H1 (cell line): ENCODE data around the gene MFNG. TPM values are rescaled to one million over a fixed set of nuclear protein-coding genes. Genes with fewer than 3 reads are reported as not detected.
A peak's percentile ranks its signal among the peaks of the same experiment; 100 is the strongest.

Experiments
- CTCF ChIA-PET: fragments of 300-600 bp; sonication (Branson Sonifier 250); formaldehyde crosslinking; loops from one replicate; lab custom pipeline; 2021; ENCODE audit not compliant: partially characterized antibody; lab: Charles Lee
- POLR2A ChIA-PET: fragments of 300-600 bp; sonication (Branson Sonifier 250); formaldehyde crosslinking; loops from one replicate; lab custom pipeline; 2021; ENCODE audit warnings: inconsistent platforms; ENCODE audit not compliant: partially characterized antibody; lab: Charles Lee
- DNase-seq, 2 experiments: peaks; one replicate each; pipeline versions ENCODE4 v3.0.0 to v3.0.0-alpha.2; 2010 to 2022; ENCODE audit warnings: low spot score in 2 of 2, low read depth in 1 of 2, mixed read lengths in 1 of 2
- FAIRE-seq: peaks from 2 replicates; lab custom pipeline; 2011; peaks lifted over from hg19 to GRCh38; lab: Jason Lieb, UNC
- H2AFZ ChIP-seq: 2 replicates; pipeline ENCODE4 v1.8.1; 2012; ENCODE audit warnings: low read length, inconsistent platforms
- H2AK5ac ChIP-seq: 2 replicates; pipeline ENCODE4 v1.6.1; 2013; ENCODE audit warnings: low read depth, low read length
- H2BK120ac ChIP-seq: replicated peaks from 2 replicates; pipeline ENCODE3; 2013; ENCODE audit warnings: low read depth, low read length, inconsistent platforms
- H2BK12ac ChIP-seq: 2 replicates; pipeline ENCODE4 v1.6.1; 2013; ENCODE audit warnings: low read depth, low read length
- H2BK15ac ChIP-seq: 2 replicates; pipeline ENCODE4 v1.6.1; 2013; ENCODE audit warnings: low read length
- H2BK20ac ChIP-seq: 2 replicates; pipeline ENCODE4 v1.6.1; 2013; ENCODE audit warnings: low read length
- H2BK5ac ChIP-seq: 2 replicates; pipeline ENCODE4 v1.6.1; 2013; ENCODE audit warnings: low read depth, low read length
- H3K14ac ChIP-seq: 2 replicates; pipeline ENCODE4 v1.6.1; 2013; ENCODE audit warnings: inconsistent platforms; ENCODE audit not compliant: insufficient read length
- H3K18ac ChIP-seq: 2 replicates; pipeline ENCODE4 v1.6.1; 2013; ENCODE audit warnings: low read length; ENCODE audit errors: extremely low read depth
- H3K23ac ChIP-seq: 2 replicates; pipeline ENCODE4 v1.6.1; 2013; ENCODE audit warnings: inconsistent platforms; ENCODE audit not compliant: insufficient read length
- H3K23me2 ChIP-seq: 2 replicates; pipeline ENCODE4 v1.6.1; 2013; ENCODE audit warnings: low read depth, low read length
- H3K27ac ChIP-seq: 2 replicates; pipeline ENCODE4 v1.6.1; 2011; ENCODE audit warnings: low read depth, low read length, inconsistent platforms
- H3K27me3 ChIP-seq, 4 experiments: replicated peaks in 1 of 4; 1 replicate in 1 of 4; 2 replicates in 3 of 4; pipeline versions ENCODE4 v1.6.1 to v1.8.1; 2011 to 2013; ENCODE audit warnings: low read length in 3 of 4, mild to moderate bottlenecking in 3 of 4, inconsistent platforms in 2 of 4, mixed read lengths in 2 of 4, moderate library complexity in 1 of 4; ENCODE audit not compliant: control insufficient read depth in 3 of 4, insufficient read depth in 3 of 4; ENCODE audit errors: extremely low read depth in 1 of 4
- H3K36me3 ChIP-seq, 4 experiments: 2 replicates each; pipeline versions ENCODE4 v1.6.1 to v1.8.1; 2011 to 2013; ENCODE audit warnings: mild to moderate bottlenecking in 4 of 4, low read length in 3 of 4, moderate library complexity in 2 of 4, control low read depth in 1 of 4, inconsistent platforms in 1 of 4; ENCODE audit not compliant: insufficient read depth in 4 of 4, control insufficient read depth in 2 of 4
- H3K4ac ChIP-seq: replicated peaks from 2 replicates; pipeline ENCODE3; 2013; ENCODE audit warnings: low read length, low read depth, mixed read lengths, inconsistent platforms; ENCODE audit not compliant: insufficient read length
- H3K4me1 ChIP-seq, 4 experiments: replicated peaks in 1 of 4; 1 replicate in 1 of 4; 2 replicates in 3 of 4; pipeline versions ENCODE4 v1.6.1 to v1.8.1; 2011 to 2013; ENCODE audit warnings: low read length in 3 of 4, inconsistent platforms in 2 of 4, mixed read lengths in 1 of 4; ENCODE audit not compliant: insufficient read depth in 4 of 4, control insufficient read depth in 3 of 4
- H3K4me2 ChIP-seq, 2 experiments: 2 replicates each; pipeline versions ENCODE4 v1.6.1 to v1.8.1; 2011 to 2013; ENCODE audit warnings: low read depth in 2 of 2, low read length in 2 of 2, control low read depth in 1 of 2, inconsistent platforms in 1 of 2, mild to moderate bottlenecking in 1 of 2; ENCODE audit not compliant: insufficient read depth in 1 of 2
- H3K4me3 ChIP-seq, 4 experiments: fragments of 200-600, 300-600 bp in 1 of 4; sonication (generic), shearing (Covaris generic), sonication (Bioruptor Twin) in 1 of 4; 2 replicates each; pipeline versions ENCODE4 v1.5.1 to v1.8.1; 2011 to 2016; ENCODE audit warnings: low read length in 4 of 4, low read depth in 3 of 4, control low read depth in 2 of 4, inconsistent platforms in 2 of 4, mild to moderate bottlenecking in 2 of 4, mixed read lengths in 1 of 4, moderate library complexity in 1 of 4; ENCODE audit not compliant: insufficient read depth in 2 of 4; ENCODE audit errors: extremely low read depth in 1 of 4
- H3K56ac ChIP-seq: replicated peaks from 2 replicates; pipeline ENCODE3; 2013; ENCODE audit warnings: low read depth, mild to moderate bottlenecking, mixed read lengths, low read length, inconsistent platforms; ENCODE audit not compliant: insufficient read length
- H3K79me1 ChIP-seq: 2 replicates; pipeline ENCODE4 v1.6.1; 2013; ENCODE audit warnings: low read depth, low read length, control low read depth
- H3K79me2 ChIP-seq, 2 experiments: 2 replicates each; pipeline versions ENCODE4 v1.6.1 to v1.8.1; 2012 to 2013; ENCODE audit warnings: low read length in 2 of 2, mild to moderate bottlenecking in 2 of 2, inconsistent platforms in 1 of 2; ENCODE audit not compliant: insufficient read depth in 2 of 2, control insufficient read depth in 1 of 2
- H3K9ac ChIP-seq, 4 experiments: replicated peaks in 1 of 4; 1 replicate in 1 of 4; 2 replicates in 3 of 4; pipeline versions ENCODE4 v1.6.1 to v1.8.1; 2011 to 2013; ENCODE audit warnings: low read depth in 3 of 4, low read length in 3 of 4, control low read depth in 2 of 4, mild to moderate bottlenecking in 2 of 4, moderate library complexity in 2 of 4, inconsistent platforms in 1 of 4; ENCODE audit errors: extremely low read depth in 1 of 4
- H3K9me3 ChIP-seq, 2 experiments: 2 replicates each; pipeline versions ENCODE4 v1.6.1 to v1.8.1; 2012 to 2013; ENCODE audit warnings: mild to moderate bottlenecking in 2 of 2, moderate library complexity in 2 of 2, control low read depth in 1 of 2, inconsistent platforms in 1 of 2, low read depth in 1 of 2, low read length in 1 of 2, mixed read lengths in 1 of 2; ENCODE audit not compliant: insufficient read depth in 2 of 2
- H4K20me1 ChIP-seq, 2 experiments: replicated peaks in 1 of 2; 2 replicates each; pipeline versions ENCODE3 to v1.8.1; 2011 to 2013; ENCODE audit warnings: inconsistent platforms in 2 of 2, low read length in 2 of 2, mild to moderate bottlenecking in 1 of 2; ENCODE audit not compliant: insufficient read depth in 2 of 2, control insufficient read depth in 1 of 2
- H4K5ac ChIP-seq: 2 replicates; pipeline ENCODE4 v1.6.1; 2013; ENCODE audit warnings: low read length, low read depth, mixed read lengths, inconsistent platforms; ENCODE audit not compliant: insufficient read length
- H4K8ac ChIP-seq: 2 replicates; pipeline ENCODE4 v1.8.0; 2013; ENCODE audit warnings: mild to moderate bottlenecking, moderate library complexity, low read length, inconsistent platforms; ENCODE audit not compliant: insufficient read depth; ENCODE audit errors: extremely low read depth
- H4K91ac ChIP-seq: replicated peaks from 2 replicates; pipeline ENCODE3; 2013; ENCODE audit warnings: low read length, mixed read lengths, inconsistent platforms; ENCODE audit not compliant: insufficient read length
- CTBP2 ChIP-seq: IDR thresholded peaks from 2 replicates; pipeline ENCODE4 v1.7.0; 2011; ENCODE audit warnings: borderline replicate concordance, mild to moderate bottlenecking, moderate library complexity, mixed read lengths, low read length; ENCODE audit not compliant: insufficient read depth, insufficient read length
- EGR1 ChIP-seq: IDR thresholded peaks from 2 replicates; pipeline ENCODE4 v1.6.1; 2011; ENCODE audit warnings: low read depth, low read length, borderline replicate concordance
- EZH2 ChIP-seq: fragments of 200-600 bp; sonication (generic); IDR thresholded peaks from 2 replicates; pipeline ENCODE4 v1.7.1; 2012; ENCODE audit warnings: low read depth, mild to moderate bottlenecking, moderate library complexity, low read length, inconsistent platforms; ENCODE audit not compliant: severe bottlenecking
- KDM5A ChIP-seq: fragments of 200-600 bp; IDR thresholded peaks from 2 replicates; pipeline ENCODE4 v1.7.1; 2012; ENCODE audit warnings: mild to moderate bottlenecking, low read length, inconsistent platforms, mixed read lengths
- SIX5 ChIP-seq: IDR thresholded peaks from 2 replicates; pipeline ENCODE4 v1.6.1; 2011; ENCODE audit warnings: mild to moderate bottlenecking, low read depth, low read length
- WGBS, 2 experiments: shearing (Covaris generic) in 1 of 2; methylation state at CpG; one replicate each; pipeline versions ENCODE4 v1.1.6 to v1.1.7; 2013 to 2015; ENCODE audit warnings: low lambda C conversion rate in 2 of 2, mixed read lengths in 2 of 2, inconsistent platforms in 1 of 2, low coverage in 1 of 2, missing lambda C conversion rate in 1 of 2; ENCODE audit not compliant: insufficient replicate concordance in 2 of 2, insufficient coverage in 1 of 2, insufficient read length in 1 of 2; ENCODE audit errors: extremely low coverage in 1 of 2, missing lambda C conversion rate in 1 of 2; 5-methylcytosine and 5-hydroxymethylcytosine counted together
- polyA plus RNA-seq, 7 experiments: library from polyadenylated mRNA; depleted of rRNA in 3 of 7; stranded (reverse) in 5 of 7; unstranded in 2 of 7; fragments of >200 nt in 5 of 7; fragments of 200-250 nt in 2 of 7; gene quantifications; 1 replicate in 5 of 7; 2 replicates in 1 of 7; 4 replicates in 1 of 7; pipeline versions ENCODE4 v1.2.1 to v1.2.3, GENCODE V29; 2011 to 2013; ENCODE audit warnings: missing spikeins in 2 of 7, mixed read lengths in 2 of 7
- total RNA-seq: library from RNA; stranded (reverse); fragmentation: NEBNext Ultra II Directional; extraction: Animal tissue kit (Norgen Biotek cat#: 25700); gene quantifications from 2 replicates; pipeline ENCODE4 v1.2.1, GENCODE V29; 2021
- TF ChIP-seq, protein P1 (sequence below): IDR thresholded peaks from 2 replicates; pipeline ENCODE4 v1.6.1; 2012; ENCODE audit warnings: low read length, inconsistent platforms
- TF ChIP-seq, protein P2 (sequence below), 3 experiments: IDR thresholded peaks; 1 replicate in 2 of 3; 2 replicates in 1 of 3; pipeline versions ENCODE4 v1.5.1 to v1.6.1; 2011; ENCODE audit warnings: low read length in 3 of 3, mild to moderate bottlenecking in 3 of 3, inconsistent platforms in 2 of 3, low read depth in 1 of 3, moderate library complexity in 1 of 3; ENCODE audit not compliant: insufficient read depth in 1 of 3; ENCODE audit errors: control extremely low read depth in 1 of 3

The MFNG gene
- total and polyA plus RNA-seq, 2 of the 8 experiments (the other 6 are each of a cell fraction or from before 2014, with no cell fraction given) = 1.7 to 5.5 TPM

DNA sequence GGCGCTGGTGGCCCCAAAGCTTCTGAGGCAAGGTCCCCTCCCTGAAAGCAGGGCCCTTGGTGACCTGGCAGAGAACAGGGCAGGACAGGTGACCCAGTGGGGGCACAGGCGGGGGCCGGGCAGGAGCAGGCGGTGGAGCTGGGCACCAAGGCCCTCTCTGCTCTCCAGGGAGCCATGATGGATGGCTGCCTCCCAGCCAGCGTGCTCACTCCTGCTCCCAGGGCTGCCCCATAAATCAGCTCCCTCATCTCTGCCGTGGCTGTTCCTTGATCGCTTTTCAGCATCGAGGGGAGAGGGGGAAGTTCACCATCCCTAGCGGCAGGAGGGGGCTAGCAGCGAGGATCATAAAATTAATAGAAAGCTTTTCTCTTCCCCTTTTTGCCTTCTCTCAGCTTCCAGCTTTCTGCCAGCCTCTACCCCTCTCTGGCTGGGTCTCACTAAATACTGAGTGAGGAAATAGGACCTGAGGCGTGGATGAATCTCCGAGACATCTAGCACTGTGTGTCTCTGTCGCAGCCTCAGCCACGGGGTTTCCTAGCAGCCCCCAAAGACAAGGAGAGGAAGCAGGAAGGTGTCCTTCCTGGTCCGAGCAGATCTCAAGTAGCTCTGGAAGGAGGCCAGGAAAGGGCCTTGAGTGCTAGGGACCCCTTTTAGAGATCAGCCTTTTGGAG lies 36.7 kb downstream of the MFNG start:
- H3K4me3 ChIP-seq = no peak overlapping the region
- TF ChIP-seq EGR1 (no peak), SIX5 (no peak), EZH2 (no peak), KDM5A (no peak), CTBP2 (no peak)
- TF ChIP-seq, protein P1, sequence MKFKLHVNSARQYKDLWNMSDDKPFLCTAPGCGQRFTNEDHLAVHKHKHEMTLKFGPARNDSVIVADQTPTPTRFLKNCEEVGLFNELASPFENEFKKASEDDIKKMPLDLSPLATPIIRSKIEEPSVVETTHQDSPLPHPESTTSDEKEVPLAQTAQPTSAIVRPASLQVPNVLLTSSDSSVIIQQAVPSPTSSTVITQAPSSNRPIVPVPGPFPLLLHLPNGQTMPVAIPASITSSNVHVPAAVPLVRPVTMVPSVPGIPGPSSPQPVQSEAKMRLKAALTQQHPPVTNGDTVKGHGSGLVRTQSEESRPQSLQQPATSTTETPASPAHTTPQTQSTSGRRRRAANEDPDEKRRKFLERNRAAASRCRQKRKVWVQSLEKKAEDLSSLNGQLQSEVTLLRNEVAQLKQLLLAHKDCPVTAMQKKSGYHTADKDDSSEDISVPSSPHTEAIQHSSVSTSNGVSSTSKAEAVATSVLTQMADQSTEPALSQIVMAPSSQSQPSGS = no peak
- TF ChIP-seq, protein P2, sequence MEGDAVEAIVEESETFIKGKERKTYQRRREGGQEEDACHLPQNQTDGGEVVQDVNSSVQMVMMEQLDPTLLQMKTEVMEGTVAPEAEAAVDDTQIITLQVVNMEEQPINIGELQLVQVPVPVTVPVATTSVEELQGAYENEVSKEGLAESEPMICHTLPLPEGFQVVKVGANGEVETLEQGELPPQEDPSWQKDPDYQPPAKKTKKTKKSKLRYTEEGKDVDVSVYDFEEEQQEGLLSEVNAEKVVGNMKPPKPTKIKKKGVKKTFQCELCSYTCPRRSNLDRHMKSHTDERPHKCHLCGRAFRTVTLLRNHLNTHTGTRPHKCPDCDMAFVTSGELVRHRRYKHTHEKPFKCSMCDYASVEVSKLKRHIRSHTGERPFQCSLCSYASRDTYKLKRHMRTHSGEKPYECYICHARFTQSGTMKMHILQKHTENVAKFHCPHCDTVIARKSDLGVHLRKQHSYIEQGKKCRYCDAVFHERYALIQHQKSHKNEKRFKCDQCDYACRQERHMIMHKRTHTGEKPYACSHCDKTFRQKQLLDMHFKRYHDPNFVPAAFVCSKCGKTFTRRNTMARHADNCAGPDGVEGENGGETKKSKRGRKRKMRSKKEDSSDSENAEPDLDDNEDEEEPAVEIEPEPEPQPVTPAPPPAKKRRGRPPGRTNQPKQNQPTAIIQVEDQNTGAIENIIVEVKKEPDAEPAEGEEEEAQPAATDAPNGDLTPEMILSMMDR (IDR thresholded peaks at IDR 0.05; ENCODE audit: control extremely low read depth in 1 of 3, insufficient read depth in 1 of 3, low read depth in 1 of 3, low read length in 3 of 3) = no peak

More for the DNA sequence above, 36.7 kb downstream of the MFNG start:
- H3K4ac ChIP-seq = no peak overlapping the region
- DNase-seq = no peak
- CTCF ChIA-PET = interaction anchor here (0.5 to 2.8 kb wide), 19 partner anchors 9 to 204 kb away, joined by 3 to 22 read pairs (median 4); no protein-coding TSS in a partner anchor
- no peak overlapping the region for H2BK20ac ChIP-seq
- peak overlapping the region; percentile 6 for H4K91ac ChIP-seq
- no peak overlapping the region for H2BK120ac ChIP-seq
- no peaks in the 10 kb centered on the region for H3K36me3 ChIP-seq
- H2BK12ac ChIP-seq = no peak overlapping the region
- H2AFZ ChIP-seq = no peak overlapping the region
- FAIRE-seq = no peak
- H4K8ac ChIP-seq = no peak overlapping the region; the same call in 1 of the 2 replicates
- H3K9ac ChIP-seq = no peak overlapping the region
- no peak overlapping the region for H3K14ac ChIP-seq
- no peak overlapping the region for H3K18ac ChIP-seq
- H4K5ac ChIP-seq = no peak overlapping the region
- H3K27me3 ChIP-seq = peaks cover 0 to 2% (median 0%) of the 10 kb centered on the region in 4 experiments; a peak in 1 of 7 replicates
- H2BK5ac ChIP-seq = no peak overlapping the region
- H3K79me2 ChIP-seq = no peaks in the 10 kb centered on the region
- WGBS, 2 experiments = 74% methylated on average over 14 of the region's 15 CpGs; no CpG with 5 or more reads in 1 of the 2 experiments
- H3K4me1 ChIP-seq = peaks cover 0 to 2% (median 0%) of the 10 kb centered on the region in 4 experiments; a peak in 1 of 7 replicates
- H3K27ac ChIP-seq = no peak overlapping the region
- H3K23me2 ChIP-seq = no peaks in the 10 kb centered on the region
- H2AK5ac ChIP-seq = no peak overlapping the region
- H3K23ac ChIP-seq = no peak overlapping the region
- POLR2A ChIA-PET = no interaction called here
- H3K56ac ChIP-seq = no peak overlapping the region
- no peaks in the 10 kb centered on the region for H3K79me1 ChIP-seq
- no peaks in the 10 kb centered on the region for H4K20me1 ChIP-seq
- H3K4me2 ChIP-seq = no peak overlapping the region
- H3K9me3 ChIP-seq = no peaks in the 10 kb centered on the region
- no peak overlapping the region for H2BK15ac ChIP-seq
